ENCODE results near the gene PLXNC1.

DNA sequence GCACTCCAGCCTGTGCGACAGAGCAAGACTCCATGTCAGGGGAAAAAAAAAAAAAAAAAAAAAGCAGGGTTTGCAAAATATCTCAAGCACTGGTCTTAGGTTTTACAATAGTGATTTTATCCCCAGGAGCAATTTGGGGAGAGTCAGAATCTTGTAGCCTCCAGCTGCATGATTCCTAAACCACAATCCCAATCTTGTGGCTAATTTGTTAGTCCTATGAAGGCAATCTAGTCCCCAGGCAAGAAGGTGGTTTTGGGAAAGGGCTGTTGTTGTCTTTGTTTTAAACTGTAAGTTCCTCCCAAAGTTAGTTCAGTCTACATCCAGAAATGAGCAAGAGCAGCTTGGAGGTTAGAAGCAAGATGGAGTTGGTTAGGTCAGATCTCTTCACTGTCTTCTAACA is 135.7 kb downstream of the PLXNC1 start:
- TF ChIP-seq TBP (optimal IDR thresholded peaks at IDR 0.05; ENCODE audit: low read depth, low read length) (no peak), CREM (IDR thresholded peaks at IDR 0.05; ENCODE audit: low read depth) (no peak), ZNF311 (CRISPR knock-in tag; IDR thresholded peaks at IDR 0.05) (no peak), CHD2 (IDR thresholded peaks at IDR 0.05; ENCODE audit: low read depth, low read length) (no peak), KAT7 (CRISPR knock-in tag; IDR thresholded peaks at IDR 0.05; ENCODE audit: borderline replicate concordance) (no peak), POLR2A (conservative IDR thresholded peaks at IDR 0.05) (no peak), ZC3H11A (IDR thresholded peaks at IDR 0.05; ENCODE audit: low read depth, low read length) (no peak), CREB1 (IDR thresholded peaks at IDR 0.05) (no peak), CREB1 (CRISPR knock-in tag; IDR thresholded peaks at IDR 0.05) (no peak), CEBPG (CRISPR knock-in tag; IDR thresholded peaks at IDR 0.05) (no peak), CEBPG (tag; conservative IDR thresholded peaks at IDR 0.05 in 1 of 2, IDR thresholded peaks at IDR 0.05 in 1 of 2) (no peak)
- TF ChIP-seq, protein P1, sequence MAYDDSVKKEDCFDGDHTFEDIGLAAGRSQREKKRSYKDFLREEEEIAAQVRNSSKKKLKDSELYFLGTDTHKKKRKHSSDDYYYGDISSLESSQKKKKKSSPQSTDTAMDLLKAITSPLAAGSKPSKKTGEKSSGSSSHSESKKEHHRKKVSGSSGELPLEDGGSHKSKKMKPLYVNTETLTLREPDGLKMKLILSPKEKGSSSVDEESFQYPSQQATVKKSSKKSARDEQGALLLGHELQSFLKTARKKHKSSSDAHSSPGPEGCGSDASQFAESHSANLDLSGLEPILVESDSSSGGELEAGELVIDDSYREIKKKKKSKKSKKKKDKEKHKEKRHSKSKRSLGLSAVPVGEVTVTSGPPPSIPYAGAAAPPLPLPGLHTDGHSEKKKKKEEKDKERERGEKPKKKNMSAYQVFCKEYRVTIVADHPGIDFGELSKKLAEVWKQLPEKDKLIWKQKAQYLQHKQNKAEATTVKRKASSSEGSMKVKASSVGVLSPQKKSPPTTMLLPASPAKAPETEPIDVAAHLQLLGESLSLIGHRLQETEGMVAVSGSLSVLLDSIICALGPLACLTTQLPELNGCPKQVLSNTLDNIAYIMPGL (CRISPR knock-in tag; IDR thresholded peaks at IDR 0.05) = no peak
- TF ChIP-seq, protein P2, sequence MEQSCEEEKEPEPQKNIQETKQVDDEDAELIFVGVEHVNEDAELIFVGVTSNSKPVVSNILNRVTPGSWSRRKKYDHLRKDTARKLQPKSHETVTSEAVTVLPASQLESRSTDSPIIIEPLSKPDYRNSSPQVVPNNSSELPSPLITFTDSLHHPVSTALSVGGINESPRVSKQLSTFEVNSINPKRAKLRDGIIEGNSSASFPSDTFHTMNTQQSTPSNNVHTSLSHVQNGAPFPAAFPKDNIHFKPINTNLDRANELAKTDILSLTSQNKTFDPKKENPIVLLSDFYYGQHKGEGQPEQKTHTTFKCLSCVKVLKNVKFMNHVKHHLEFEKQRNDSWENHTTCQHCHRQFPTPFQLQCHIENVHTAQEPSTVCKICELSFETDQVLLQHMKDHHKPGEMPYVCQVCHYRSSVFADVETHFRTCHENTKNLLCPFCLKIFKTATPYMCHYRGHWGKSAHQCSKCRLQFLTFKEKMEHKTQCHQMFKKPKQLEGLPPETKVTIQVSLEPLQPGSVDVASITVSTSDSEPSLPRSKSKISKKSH (CRISPR knock-in tag; IDR thresholded peaks at IDR 0.05) = no peak
- TF ChIP-seq, protein P3, sequence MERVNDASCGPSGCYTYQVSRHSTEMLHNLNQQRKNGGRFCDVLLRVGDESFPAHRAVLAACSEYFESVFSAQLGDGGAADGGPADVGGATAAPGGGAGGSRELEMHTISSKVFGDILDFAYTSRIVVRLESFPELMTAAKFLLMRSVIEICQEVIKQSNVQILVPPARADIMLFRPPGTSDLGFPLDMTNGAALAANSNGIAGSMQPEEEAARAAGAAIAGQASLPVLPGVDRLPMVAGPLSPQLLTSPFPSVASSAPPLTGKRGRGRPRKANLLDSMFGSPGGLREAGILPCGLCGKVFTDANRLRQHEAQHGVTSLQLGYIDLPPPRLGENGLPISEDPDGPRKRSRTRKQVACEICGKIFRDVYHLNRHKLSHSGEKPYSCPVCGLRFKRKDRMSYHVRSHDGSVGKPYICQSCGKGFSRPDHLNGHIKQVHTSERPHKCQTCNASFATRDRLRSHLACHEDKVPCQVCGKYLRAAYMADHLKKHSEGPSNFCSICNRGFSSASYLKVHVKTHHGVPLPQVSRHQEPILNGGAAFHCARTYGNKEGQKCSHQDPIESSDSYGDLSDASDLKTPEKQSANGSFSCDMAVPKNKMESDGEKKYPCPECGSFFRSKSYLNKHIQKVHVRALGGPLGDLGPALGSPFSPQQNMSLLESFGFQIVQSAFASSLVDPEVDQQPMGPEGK (CRISPR knock-in tag; IDR thresholded peaks at IDR 0.05; ENCODE audit: borderline replicate concordance) = no peak
- TF ChIP-seq, protein P4, sequence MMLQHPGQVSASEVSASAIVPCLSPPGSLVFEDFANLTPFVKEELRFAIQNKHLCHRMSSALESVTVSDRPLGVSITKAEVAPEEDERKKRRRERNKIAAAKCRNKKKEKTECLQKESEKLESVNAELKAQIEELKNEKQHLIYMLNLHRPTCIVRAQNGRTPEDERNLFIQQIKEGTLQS (IDR thresholded peaks at IDR 0.05) = no peak
- TF ChIP-seq, protein P4 (CRISPR knock-in tag; conservative IDR thresholded peaks at IDR 0.05) = no peak
- TF ChIP-seq, protein P5, sequence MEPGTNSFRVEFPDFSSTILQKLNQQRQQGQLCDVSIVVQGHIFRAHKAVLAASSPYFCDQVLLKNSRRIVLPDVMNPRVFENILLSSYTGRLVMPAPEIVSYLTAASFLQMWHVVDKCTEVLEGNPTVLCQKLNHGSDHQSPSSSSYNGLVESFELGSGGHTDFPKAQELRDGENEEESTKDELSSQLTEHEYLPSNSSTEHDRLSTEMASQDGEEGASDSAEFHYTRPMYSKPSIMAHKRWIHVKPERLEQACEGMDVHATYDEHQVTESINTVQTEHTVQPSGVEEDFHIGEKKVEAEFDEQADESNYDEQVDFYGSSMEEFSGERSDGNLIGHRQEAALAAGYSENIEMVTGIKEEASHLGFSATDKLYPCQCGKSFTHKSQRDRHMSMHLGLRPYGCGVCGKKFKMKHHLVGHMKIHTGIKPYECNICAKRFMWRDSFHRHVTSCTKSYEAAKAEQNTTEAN (CRISPR knock-in tag; IDR thresholded peaks at IDR 0.05) = no peak

Data from K562 (cell line).